Esophagus muscularis mucosa (tissue), 4 donors: Measurements from ENCODE around the gene GARIN1A.
"Not testable (repeated sequence)": the region's sequence is repeated elsewhere in the genome, so short reads cannot be mapped to it uniquely, and the experiment has no call there.

Experiments used
- EP300 ChIP-seq: sonication (generic); formaldehyde crosslinking; IDR thresholded peaks from one replicate; pipeline ENCODE4 v1.6.1; 2017; ENCODE audit warnings: antibody characterized with exemption
- POLR2A ChIP-seq: fragments of 450-650 bp; IDR thresholded peaks from one replicate; pipeline ENCODE4 v1.6.1; 2017; ENCODE audit warnings: antibody characterized with exemption, moderate library complexity, mild to moderate bottlenecking, low read depth
- POLR2AphosphoS5 ChIP-seq, 2 donors: sonication (generic); formaldehyde crosslinking; IDR thresholded peaks; one replicate each; pipeline ENCODE4 v1.6.1; 2017; ENCODE audit warnings: antibody characterized with exemption in 2 of 2
- TF ChIP-seq, protein P1 (sequence below), 3 experiments: fragments of 200-600 bp in 2 of 3; fragments of 450-650 bp in 1 of 3; sonication (generic) in 2 of 3; IDR thresholded peaks; one replicate each; pipeline ENCODE4 v1.5.1; 2017 to 2019; ENCODE audit warnings: antibody characterized with exemption in 3 of 3, mild to moderate bottlenecking in 2 of 3, moderate library complexity in 1 of 3

- TF ChIP-seq POLR2A; POLR2AphosphoS5 (IDR thresholded peaks at IDR 0.05); EP300: not testable (repeated sequence)
- TF ChIP-seq, protein P1, sequence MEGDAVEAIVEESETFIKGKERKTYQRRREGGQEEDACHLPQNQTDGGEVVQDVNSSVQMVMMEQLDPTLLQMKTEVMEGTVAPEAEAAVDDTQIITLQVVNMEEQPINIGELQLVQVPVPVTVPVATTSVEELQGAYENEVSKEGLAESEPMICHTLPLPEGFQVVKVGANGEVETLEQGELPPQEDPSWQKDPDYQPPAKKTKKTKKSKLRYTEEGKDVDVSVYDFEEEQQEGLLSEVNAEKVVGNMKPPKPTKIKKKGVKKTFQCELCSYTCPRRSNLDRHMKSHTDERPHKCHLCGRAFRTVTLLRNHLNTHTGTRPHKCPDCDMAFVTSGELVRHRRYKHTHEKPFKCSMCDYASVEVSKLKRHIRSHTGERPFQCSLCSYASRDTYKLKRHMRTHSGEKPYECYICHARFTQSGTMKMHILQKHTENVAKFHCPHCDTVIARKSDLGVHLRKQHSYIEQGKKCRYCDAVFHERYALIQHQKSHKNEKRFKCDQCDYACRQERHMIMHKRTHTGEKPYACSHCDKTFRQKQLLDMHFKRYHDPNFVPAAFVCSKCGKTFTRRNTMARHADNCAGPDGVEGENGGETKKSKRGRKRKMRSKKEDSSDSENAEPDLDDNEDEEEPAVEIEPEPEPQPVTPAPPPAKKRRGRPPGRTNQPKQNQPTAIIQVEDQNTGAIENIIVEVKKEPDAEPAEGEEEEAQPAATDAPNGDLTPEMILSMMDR (IDR thresholded peaks at IDR 0.05), result not testable (repeated sequence)
Measured at GRCh38 chr7:128654080-128654479, 18.0 kb upstream of the GARIN1A start.
